ENCODE measurements around the gene JMJD4.
A peak's percentile ranks its signal among the peaks of the same experiment; 100 is the strongest.

JMJD4 gene, protein sequence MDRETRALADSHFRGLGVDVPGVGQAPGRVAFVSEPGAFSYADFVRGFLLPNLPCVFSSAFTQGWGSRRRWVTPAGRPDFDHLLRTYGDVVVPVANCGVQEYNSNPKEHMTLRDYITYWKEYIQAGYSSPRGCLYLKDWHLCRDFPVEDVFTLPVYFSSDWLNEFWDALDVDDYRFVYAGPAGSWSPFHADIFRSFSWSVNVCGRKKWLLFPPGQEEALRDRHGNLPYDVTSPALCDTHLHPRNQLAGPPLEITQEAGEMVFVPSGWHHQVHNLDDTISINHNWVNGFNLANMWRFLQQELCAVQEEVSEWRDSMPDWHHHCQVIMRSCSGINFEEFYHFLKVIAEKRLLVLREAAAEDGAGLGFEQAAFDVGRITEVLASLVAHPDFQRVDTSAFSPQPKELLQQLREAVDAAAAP

DNA sequence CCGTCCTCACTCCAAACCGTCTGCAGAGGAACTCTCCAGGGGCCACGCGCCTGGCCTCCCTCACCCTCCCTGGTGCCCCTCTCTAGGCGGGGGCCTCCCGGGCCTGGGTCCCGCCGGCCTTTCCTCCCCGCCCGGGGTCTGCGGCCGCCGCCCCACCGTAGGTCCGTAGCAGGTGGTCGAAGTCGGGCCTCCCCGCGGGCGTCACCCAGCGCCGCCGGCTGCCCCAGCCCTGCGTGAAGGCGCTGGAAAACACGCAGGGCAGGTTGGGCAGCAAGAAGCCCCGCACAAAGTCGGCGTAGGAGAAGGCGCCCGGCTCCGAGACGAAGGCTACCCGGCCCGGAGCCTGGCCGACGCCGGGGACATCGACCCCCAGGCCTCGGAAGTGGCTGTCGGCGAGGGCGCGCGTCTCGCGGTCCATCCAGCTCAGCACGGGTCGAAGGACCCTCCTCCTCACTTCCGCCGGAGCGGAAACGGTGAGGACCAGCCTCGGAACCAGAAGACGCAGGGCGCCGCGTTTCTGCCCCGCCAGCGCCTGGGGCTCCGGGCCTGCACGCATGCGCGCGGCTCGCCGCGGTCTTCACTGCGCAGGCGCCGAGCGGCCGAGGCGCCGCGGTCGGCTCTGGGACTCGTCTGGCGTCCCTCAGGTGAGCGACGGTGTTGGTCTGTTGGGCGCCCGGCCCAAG is at the start of gene JMJD4, which contains the start of gene SNAP47:
JMJD4 (minus strand) TSS at position 447 of the 683 bp plus-strand sequence; CDS start at position 418, 29 bp downstream.
SNAP47 (plus strand) TSS at position 580 of the 683 bp plus-strand sequence. CDS start 12,302 bp downstream, outside the sequence.
- DNase-seq: peak; percentile 65 to 68

DNA sequence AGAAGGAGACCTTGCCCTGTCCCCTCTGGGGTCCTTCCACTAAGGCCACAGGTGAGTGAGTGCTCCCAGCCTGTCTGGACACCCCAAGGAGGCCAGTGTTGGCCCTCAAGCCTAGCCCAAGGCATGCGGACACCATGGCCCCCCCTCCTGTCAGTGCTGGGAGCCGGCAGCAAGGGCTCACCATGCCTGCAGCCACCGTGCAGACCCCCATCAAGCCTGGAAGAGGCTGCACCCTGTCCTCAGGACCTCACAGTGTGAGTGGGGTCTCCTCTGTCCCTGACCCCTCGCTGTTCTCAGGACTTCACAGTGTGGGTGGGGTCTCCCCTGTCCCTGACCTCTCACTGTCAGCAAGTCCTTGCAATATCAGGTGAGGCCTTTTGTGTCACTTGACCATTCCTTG is 47.1 kb upstream of the JMJD4 start:
- DNase-seq: no peak

DNA sequence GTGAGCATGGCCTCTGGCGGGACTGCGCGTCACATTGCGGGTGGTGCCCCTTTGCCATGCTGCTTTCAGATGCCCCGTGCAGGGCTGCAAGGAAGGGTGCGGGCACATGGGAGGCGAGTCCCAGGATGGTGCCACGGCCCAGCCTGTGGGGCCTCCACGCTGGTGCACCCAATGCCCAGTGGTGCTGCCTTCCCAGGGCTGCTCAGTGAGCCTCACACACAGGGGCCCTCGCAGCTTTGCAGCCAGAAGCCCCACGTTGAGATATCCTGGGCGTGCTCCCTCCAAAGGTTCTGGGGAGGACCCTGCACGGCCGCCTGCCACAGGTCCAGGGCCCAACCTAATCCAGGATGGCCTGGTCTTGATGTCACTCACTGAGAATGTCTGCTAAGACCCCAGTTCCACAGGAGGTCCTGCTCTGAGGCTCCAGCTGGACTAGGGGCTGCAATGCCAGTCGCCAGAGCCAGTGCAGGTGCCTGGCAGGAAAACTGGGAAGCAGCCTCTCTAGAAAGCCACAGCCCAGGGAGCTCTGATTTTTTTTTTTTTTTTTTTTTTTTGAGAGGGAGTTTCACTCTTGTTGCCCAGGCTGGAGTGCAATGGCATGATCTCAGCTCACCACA is 46.3 kb upstream of the JMJD4 start:
- DNase-seq: no peak

DNA sequence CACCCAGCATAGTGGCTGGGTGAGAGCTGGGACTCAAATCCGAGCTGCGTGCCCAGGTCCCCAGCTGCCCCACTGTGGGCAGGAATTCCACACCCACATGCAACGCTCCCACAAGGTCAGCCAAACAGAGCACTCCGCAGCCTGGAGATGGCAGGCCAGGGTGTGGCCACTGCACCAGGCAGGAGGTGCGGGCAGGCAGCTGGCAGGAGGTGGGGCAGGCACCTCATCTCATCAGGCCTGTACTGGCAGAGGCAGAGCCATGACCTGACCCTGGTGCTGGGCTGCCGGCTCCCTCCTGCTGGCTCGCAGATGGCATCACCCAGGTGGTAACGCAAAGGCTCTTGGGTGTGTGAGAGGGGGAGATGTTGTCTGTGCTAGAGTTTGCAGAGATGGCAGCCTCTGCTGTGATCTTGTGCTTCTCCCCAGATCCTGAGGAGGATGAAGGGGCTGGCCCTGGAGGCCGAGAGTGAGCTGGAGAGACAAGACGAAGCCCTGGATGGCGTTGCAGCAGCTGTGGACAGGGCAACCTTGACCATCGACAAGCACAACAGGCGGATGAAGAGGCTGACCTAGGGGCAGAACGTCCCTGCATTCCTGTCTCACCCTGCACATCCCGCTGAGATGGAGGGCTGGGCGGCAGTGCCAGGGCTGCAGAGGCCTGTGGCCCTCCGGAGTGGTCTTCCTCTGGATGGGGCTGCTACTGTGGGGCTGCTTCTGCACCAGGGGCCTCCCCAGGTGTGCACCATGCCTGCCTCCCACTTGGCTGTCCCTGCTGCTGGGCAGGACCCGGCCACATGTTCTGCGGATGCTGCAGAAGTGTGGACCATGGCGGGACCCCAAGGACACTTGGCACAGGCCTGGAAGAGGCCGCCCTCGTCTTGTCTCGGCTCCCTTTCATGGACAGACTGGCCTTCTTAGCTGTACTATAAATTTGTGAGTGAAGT is 45.3 kb upstream of the JMJD4 start:
- DNase-seq: no peak

DNA sequence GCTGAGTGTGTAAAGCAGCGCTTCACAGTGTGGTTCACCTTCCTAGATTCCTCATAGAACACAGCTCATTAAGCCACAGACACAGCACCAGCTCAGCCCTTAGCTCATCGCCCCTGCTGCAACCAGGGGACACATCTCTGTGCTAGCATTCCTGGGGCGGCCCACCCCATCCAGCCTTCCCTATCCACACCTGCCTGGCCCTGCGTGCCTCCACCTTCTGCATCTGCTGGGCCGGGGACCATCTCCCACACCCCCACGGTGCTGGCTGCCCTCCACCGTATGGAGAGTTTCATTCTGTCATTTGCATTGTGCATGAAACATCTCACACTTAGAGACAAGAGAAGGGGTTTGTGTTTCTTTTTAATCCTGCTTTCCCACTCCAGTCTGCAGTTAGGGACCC is 44.6 kb upstream of the JMJD4 start:
- DNase-seq: no peak

DNA sequence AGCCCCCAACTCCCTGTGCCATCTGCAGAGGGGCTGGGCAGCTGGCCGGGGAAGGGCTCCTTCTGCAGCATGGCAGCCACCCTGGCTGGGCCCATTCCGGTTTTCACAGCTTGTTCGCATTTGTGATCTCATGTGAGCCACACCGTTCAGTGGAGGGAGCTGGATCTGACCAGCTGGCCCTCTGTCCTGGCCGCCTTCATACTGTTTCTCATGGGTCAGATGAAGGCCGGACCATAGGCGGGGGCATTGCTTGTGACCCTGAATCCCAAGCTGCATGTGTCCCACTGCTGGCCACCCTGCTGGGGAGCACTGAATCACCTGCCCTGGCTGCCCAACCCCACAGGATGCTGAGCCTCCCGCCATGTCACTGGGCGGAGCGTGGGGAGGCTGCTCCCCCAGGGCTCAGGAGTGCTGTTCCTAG is 43.9 kb upstream of the JMJD4 start:
- DNase-seq: no peak

DNA sequence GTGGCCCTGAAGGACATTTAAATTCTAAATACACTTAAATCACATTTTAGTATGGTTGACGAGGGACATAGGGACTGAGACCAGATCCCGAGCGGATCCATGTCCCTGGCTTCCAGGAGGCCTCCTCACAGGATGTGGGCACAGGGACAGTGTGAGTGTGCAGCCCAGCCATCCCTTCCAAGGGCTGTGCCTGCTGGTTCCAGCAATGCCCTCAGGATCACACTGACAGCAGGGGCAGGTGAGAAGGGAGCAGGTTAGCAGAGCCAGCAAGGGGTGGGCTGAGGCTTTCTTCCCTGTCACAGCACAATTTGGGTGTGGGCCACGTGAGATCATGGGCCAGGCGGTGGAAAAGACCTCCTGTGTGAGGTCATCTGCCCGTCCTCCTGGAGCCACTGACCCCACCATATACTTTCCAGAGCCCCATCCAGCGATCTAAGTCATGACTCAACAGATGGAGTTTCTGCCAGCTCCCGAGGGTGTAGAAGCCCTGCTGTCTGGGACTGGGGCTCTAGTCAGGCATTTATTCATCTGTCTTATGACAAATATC is 43.4 kb upstream of the JMJD4 start:
- no peak for DNase-seq

DNA sequence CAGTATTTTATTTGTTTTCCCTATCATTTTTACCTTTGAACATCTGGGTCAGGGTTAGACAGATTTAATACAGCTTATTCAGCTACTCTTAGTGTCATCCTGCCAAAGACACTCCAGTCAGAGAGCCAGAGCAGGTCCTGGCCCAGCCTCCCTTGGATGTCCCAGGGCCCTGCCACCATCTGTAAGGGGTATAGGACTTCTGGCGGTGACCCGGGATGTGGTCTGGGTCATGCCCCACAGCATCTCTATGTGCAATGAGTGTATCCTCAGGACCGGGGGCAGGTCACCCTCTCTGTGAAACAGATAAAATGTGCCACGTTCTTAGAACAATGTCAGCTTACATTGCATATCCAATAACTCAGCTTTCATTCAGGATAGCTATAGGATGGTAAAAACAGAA is 42.5 kb upstream of the JMJD4 start:
- no peak for DNase-seq

DNA sequence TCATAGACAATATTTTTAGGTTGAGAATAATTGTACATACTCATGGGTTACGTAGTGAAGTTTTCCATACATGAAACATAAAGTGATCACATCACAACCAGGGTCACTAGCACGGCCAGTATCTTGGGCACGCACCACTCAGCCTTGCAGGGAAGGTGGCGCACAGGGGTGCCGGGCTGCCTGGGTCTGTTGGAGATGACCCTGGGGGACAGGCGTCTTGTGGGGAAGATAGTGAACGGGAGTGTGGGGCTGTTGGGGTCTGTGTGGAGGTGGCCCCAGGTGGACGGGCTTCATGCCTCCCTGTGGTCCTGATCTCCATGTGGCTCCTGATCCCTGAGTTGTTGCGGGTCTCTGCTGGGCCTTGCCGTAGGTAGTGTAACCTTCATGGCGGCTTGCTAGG is 42.1 kb upstream of the JMJD4 start:
- no peak for DNase-seq

DNA sequence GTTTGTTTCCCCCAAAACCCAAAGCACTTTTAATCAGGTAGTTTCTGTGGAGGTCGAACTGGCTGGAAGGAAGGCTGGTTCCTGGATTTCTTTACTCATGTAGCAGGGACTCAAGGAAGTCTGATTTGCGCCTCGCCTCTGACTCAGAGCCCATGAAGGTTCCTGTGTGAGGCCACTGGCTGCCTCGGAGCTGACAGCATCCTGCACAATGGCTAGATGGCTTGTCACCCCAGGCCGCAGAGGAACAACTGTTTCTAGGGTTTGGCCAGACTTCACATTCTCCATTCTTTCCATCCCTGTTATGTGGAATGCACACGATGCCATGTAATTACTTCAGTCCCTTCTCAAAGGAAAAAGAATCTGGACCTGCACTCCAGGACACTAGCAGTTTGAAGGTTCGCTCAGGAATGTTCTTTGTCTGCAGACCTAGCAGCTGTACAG is 41.2 kb upstream of the JMJD4 start:
- no peak for DNase-seq

DNA sequence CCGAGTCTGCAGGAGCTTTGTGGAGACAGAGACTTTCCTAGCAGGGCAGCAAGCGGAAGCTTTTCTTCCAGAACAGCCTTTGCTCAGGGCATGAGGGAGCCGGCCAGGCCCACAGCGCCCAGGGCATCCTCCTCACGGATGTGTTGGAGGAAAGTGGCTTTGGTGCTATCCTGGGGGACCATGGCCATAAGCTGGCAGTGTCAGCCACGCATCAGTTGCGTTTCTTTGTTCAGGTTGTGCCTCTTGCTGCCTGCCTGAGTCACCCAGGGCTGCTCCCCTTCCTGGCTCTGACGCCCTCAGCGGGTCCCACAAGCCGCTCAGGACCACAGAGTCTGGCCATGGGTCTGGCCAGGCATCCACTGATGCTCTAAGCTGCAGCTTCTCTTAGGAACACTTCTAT is 40.7 kb upstream of the JMJD4 start:
- no peak for DNase-seq

DNA sequence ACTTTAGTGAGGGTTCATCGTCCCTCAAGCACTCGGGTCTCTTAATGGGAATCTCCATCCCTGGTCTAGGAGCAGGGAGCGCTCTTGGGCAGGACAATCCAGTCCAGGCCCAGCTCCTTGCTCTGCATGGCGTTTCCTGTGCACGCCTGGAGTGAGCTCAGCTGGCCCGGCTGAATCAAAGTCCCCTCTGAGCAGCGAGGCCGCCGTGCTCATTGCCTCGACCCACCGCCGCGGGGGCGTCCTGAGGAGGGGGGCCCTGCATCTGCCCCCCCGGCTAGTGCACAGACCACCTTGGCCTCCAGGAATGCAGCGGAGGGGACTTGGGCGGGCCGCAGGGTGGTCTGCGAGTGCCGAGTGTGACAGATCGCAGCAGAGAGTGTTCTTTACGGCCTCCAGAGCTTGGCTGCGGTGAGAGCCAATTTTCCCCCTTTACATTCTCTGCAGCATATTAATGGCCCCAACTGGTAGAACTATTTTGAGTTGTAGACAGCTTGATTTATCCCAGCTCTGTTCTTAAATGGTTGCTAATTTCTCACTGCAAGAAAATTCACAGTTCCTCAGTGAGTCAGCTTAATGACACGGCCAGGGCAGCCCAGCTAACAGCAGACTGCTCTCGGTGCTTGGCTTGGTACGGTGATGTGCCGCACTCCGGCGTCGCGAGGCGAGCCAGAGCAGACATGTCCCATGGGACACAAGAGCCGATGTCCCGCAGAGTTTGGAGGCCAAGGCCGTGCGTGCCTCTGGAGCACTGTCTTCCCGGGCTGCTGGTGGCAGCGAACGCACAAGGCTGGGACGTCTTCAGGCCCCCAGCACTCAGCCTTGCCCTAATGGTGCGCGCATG is 39.9 kb upstream of the JMJD4 start:
- DNase-seq: no peak

DNA sequence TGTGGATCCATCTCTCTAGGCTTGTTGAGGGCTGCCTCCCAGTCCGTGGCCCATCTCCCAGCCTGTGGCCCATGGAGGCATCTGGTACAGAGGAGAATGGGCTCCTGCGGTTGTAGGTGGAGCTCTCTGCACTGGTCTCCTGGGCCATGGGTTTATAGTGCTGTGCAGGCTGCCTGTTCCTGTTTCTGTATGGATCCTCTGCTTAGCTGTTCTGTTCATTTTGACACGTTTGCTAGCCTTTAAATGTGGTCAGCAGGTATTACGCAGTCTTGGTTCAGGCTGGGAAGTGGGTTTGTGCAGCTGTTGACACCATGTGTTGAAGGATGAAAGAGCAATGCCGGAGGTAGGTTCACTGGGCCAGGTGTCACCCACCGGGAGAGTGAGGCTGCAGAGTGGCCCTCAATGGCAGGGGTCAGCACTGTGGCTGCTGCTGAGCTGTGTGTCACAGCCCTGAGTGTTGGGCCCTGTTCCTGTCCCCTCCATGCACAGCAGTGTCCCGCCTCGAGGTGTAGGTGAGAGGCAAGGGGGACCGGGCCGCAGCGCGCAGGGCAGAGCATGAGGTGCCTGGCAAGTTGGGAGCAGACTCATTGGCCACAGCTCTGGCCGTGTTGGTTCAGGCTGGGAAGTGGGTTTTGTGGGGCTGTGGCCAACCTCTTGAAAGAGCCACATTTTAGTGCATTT is 39.1 kb upstream of the JMJD4 start:
- DNase-seq: no peak

DNA sequence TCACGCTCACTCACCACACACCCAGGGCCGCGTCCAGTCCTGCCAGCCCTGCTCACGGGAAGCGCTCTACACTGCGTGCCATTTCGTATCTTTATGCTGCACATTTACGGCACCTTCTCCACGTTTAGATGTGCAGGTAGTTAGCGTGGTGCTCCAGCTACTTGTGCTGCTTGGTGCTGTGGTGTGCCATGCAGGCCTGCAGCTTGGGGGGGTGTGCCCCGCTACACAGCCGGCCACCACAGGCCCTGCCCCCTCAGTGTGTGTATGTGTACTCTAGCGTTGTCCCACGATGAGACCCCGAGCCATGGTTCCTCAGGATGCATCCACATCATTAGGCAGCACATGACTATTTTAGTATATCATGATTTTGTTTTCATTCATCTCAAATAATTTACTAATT is 38.5 kb upstream of the JMJD4 start:
- no peak for DNase-seq

DNA sequence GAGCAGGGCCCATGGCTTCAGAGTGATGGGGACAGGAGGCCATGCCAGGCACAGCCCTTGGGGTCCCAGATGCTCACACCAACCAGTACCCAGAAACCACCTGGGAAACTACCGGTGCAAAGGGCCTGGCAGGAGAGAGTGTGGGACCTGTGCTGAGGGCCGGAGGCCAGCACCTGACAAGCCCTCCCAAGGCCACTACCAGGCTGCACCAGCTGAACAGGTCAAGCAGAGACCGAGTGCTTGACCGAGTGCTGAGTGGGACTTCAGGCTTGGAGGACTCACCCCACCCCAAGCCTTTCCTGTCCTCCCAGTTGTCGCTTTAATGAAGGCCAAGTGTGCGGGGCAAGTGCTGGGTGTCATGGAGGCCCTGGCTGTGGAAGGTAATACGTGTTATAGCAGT is 36.7 kb upstream of the JMJD4 start:
- DNase-seq: no peak

DNA sequence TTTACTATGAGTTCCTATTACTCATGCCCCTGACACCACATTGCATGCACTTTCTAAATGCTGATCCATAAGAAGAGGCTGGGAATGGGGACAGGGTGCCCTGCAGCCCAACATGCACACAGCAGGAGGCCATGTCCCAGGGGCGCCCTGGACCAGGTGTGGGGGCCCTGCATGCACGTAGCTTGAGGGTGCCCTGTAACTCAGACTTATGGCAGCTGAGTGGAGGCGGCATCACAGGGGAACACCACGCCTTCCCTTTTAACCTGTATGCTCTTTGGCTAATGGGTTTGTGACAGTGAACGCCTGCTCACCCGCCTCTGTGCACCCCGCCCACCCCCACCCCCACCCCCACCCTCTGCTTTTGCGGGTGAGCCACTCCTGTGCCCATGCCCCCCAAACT is 36.2 kb upstream of the JMJD4 start:
- no peak for DNase-seq

DNA sequence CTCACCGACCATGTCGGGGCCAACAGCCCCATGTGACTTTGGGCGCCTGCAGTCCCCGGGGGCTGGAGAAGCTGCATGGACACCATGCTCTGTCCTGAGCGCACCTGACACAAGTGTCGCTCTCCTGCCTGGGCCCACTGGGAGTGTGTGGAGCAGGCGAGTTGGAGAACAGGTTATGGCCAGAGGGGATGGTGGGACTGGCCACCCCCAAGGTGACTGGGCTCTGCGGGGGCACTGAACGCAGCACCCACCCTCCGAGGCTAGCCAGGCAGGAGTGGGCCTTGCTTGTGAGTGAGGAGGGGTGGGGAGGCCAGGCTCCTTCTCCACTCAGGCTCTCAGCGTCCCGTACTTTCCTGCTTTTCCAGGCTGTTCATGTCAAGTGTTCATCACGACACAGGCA is 35.7 kb upstream of the JMJD4 start:
- no peak for DNase-seq

DNA sequence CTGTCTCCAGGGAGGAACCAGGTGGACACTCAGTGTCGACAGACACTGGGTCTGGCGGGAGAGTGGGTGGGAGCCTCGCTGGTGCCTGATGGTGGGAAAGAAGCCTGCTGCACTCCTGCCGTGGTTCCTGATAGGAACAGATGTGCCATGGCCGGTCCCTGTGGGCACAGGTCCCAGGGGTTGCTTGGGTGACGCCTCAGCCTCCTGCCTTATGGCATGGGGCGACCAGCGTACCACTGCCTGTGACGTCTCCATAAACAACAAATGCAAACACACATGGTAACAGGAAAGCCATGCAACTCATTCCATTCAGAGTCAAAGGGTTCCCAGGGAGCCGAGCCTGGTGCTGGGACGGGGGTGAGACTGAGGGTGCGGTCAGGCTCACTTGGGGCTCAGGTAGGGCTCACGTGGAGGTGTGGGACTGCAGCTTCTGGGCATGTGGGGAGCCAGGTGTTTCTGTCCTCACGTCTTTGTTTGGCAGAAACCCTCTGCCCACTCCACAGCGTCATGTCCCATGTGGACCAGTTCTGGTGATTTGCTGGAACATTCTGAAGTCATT is 34.9 kb upstream of the JMJD4 start:
- no peak for DNase-seq

DNA sequence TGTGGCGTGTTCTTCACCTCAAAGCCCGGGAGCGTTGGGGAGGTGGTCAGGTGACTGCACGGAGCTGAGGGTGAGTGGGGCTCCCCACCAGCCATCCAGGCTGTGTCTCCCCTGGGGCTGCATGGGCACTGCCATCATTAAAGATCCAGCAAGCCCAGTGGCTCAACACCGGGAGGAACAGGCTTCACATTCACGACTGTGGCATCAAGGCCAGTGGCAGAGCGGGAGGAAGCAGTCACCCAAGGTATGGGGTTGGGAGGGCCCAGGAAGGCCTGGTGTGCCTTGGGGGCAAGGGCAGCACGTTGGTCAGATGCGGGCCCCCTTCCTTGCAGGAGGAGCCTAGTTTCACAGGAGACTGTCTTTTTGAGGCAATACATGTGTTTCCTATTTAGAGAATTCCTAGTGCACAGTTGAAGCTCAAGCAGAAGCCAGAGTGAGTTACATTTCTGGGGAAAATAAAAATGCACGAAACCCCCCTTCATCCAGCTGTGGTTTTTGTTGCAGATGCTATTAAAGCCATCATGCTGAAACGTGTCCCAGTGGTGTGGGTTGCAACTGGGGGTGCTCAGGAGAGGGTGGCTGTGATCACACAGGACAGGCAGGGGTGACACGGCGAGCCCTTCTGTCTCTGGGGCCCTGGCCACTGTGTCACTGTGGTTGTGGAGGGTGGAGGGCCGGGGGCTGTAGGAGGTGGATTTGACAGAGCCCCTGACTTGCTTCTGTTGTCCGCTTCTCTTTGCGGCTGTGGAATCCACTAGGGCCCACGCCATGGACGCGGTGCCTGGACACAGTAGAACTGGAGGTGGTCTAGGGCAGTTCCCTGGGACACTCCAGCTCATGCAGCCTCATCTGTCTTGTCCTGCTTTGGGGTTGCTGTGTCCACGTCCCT is 34.2 kb upstream of the JMJD4 start:
- no peak for DNase-seq

Data from NCI-H187 (cell line).